Measurements from ENCODE around the gene NPRL2. TPM values are rescaled to one million over a fixed set of nuclear protein-coding genes. Genes with fewer than 3 reads are reported as not detected.
A peak's percentile ranks its signal among the peaks of the same experiment; 100 is the strongest.

Gene NPRL2
- total RNA-seq, 2 experiments from 2014 or later, result 27.9 to 52.5 TPM

- ChIA-PET CTCF (ENCODE audit: unreplicated experiment) (no interaction called here), POLR2A (no interaction called here)
- Histone ChIP-seq H3K4me3 (ENCODE audit: low read depth, low read length, poor library complexity, severe bottlenecking) (no peak overlapping the region), H4K20me1 (ENCODE audit: insufficient read depth, low read length) (no peaks in the 10 kb centered on the region), H3K9me3 (ENCODE audit: low read length) (0 out of 2 replicates have a peak, but pooled peaks cover 3% of the 10 kb centered on the region), H3K36me3 (ENCODE audit: insufficient read depth, low read length) (no peaks in the 10 kb centered on the region), H3K4me2 (ENCODE audit: low read length) (no peak overlapping the region), H3K27ac (ENCODE audit: low read depth, low read length, poor library complexity, severe bottlenecking) (no peak overlapping the region), H3K9me2 (ENCODE audit: insufficient read depth, low read length) (no peaks in the 10 kb centered on the region), H3K4me1 (ENCODE audit: insufficient read depth, low read length, poor library complexity, severe bottlenecking) (peaks cover 19% of the 10 kb centered on the region), H3K79me2 (ENCODE audit: insufficient read depth, low read depth, low read length) (no peaks in the 10 kb centered on the region), H2AFZ (ENCODE audit: low read length) (no peak overlapping the region)
- intact Hi-C loops (cut with micrococcal nuclease; ENCODE audit: unreplicated experiment), result no loop called here
- TF ChIP-seq EZH2phosphoT487 (IDR thresholded peaks at IDR 0.05; ENCODE audit: borderline replicate concordance, low read depth, low read length), result no peak
- TF ChIP-seq CTCF (conservative IDR thresholded peaks at IDR 0.05; ENCODE audit: low read length), result no peak
- BruUV-seq (replicated peaks), result no TSS peak
- no peak for DNase-seq (ENCODE audit: low spot score)
Observed at GRCh38 chr3:50302095-50303012, 48.2 kb downstream of the NPRL2 start.

- no TSS peak for BruUV-seq (replicated peaks)
- H2AFZ ChIP-seq (ENCODE audit: low read length), result no peak overlapping the region
- peaks cover 19% of the 10 kb centered on the region for H3K4me1 ChIP-seq (ENCODE audit: insufficient read depth, low read length, poor library complexity, severe bottlenecking)
- CTCF ChIA-PET (ENCODE audit: unreplicated experiment), result interaction anchor here (0.6 kb wide), 2 partner anchors 67 to 106 kb away, joined by 3 read pairs; no protein-coding TSS in a partner anchor
- no peaks in the 10 kb centered on the region for H4K20me1 ChIP-seq (ENCODE audit: insufficient read depth, low read length)
- TF ChIP-seq CTCF (conservative IDR thresholded peaks at IDR 0.05; ENCODE audit: low read length), result no peak
- no peak for TF ChIP-seq EZH2phosphoT487 (IDR thresholded peaks at IDR 0.05; ENCODE audit: borderline replicate concordance, low read depth, low read length)
- H3K4me3 ChIP-seq (ENCODE audit: low read depth, low read length, poor library complexity, severe bottlenecking), result peak overlapping the region; percentile 78
- no peaks in the 10 kb centered on the region for H3K79me2 ChIP-seq (ENCODE audit: insufficient read depth, low read depth, low read length)
- H3K4me2 ChIP-seq (ENCODE audit: low read length), result peak overlapping the region; percentile 73; the same call in 1 of the 2 replicates
- no peak for DNase-seq (ENCODE audit: low spot score)
- intact Hi-C loops (cut with micrococcal nuclease; ENCODE audit: unreplicated experiment), result no loop called here
- no peaks in the 10 kb centered on the region for H3K9me3 ChIP-seq (ENCODE audit: low read length)
- H3K27ac ChIP-seq (ENCODE audit: low read depth, low read length, poor library complexity, severe bottlenecking), result no peak overlapping the region
- H3K9me2 ChIP-seq (ENCODE audit: insufficient read depth, low read length), result no peaks in the 10 kb centered on the region
- POLR2A ChIA-PET, result no interaction called here
- no peaks in the 10 kb centered on the region for H3K36me3 ChIP-seq (ENCODE audit: insufficient read depth, low read length)
Observed at GRCh38 chr3:50300681-50301254, 49.8 kb downstream of the NPRL2 start.
